HG02610 (cell line): ENCODE data around the gene AGMO.
"Not testable (repeated sequence)": the region's sequence is repeated elsewhere in the genome, so short reads cannot be mapped to it uniquely, and the experiment has no call there.

Experiments used
- ATAC-seq: cut with Tn5 transposase; IDR thresholded peaks from one replicate; pipeline ENCODE4 v1.9.1; 2021; ENCODE audit warnings: mild to moderate bottlenecking, moderate library complexity; ENCODE audit not compliant: unreplicated experiment

Gene AGMO

DNA sequence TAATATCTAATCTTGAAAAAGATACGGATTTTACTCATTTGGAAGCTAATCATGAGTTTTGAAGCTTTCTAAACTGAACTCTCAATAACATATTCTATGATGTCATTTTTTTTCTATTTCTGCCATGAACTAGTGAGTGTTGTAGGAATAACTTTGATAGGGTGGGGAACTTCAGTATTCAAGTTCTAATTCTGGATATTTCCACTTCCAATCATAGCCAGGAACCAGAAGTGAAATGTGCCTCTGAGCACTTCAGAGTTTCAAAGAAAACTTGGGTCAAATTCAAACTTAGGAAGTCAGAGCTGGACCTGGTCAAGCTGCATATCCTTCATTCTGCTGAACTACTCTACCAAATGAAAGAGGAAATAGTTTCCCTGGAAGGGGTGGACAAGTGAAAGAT lies 847 bp downstream of the AGMO start:
- ATAC-seq, result no peak

DNA sequence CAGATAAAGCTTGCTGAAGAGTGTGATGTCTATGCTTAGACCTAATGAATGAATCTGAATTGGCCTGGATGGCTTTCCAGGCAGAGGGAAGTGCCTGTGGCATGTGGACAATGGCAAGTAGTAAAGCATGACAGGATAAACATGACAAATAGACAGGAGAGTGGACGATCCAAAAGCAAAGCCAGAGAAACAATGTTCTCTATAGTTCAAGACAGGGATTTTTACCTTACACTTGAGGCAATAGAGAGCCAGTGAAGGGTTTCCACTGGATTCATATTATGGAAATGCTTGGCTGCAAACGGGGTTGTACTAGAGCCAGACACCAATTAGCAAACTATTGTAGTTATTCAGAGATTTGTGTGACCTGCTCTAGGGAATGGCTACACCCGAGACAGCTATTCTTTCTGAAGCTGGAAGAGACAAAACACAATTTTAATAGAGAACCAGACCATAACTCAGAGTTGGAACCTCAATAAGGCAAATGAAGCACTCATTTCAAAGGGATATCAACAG lies 2.3 kb downstream of the AGMO start:
- no peak for ATAC-seq

DNA sequence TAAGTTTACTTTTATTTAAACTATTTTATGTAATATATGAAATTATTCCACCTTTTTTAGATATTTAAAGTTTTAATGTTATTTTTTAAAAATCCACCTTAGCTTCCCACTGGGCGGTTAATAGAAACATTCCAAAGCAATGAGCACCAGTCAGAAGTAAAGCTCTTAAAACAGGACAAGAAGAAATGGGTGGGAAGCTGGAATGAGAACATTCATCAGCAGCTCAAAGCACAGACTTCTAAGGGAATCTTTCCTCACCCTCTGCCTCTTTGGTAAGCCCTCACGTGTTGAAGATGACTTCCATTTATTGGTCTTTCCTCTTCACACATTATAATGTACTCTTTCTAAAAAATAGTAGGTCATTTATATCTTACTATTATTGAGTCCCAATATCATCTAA lies 3.1 kb downstream of the AGMO start:
- no peak for ATAC-seq

DNA sequence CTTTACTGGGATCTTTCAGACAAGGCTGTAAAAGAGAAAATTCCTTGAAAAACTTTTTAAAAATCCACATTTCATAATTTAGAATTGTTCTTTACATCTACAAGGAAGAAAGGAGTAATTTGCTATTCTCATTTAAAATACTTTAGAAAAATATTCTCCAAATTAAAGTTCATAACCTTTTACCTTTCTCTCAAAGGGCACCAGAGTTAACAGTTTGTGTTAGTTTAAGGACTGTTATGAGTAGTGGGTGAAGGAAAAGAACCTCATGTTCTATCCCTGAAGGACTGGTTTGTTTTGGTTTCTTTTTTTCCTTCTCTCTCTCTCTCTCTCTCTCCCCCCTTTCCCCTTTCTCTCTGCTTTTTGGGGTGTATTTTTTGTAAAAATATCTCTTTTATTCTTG lies 4.1 kb downstream of the AGMO start:
- ATAC-seq, result no peak

DNA sequence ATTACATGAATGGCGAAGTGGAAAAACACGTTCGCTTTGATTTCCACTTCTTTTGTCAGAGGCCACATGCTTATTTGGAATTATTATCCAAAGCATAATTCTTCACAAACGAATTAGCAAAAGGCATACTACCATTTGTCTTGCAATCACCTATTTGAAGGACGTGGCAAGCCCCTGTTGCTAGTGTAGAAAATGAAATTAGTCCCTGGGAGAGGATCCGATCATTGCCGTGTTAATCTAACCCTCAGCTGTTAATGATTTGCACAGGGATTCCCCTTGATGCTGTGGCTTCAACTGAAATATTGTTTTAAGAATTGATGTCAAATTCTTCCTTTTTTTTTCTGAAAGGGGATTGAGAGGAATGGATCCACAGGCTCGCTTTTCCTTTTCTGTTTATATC lies 4.6 kb downstream of the AGMO start:
- ATAC-seq, result no peak

DNA sequence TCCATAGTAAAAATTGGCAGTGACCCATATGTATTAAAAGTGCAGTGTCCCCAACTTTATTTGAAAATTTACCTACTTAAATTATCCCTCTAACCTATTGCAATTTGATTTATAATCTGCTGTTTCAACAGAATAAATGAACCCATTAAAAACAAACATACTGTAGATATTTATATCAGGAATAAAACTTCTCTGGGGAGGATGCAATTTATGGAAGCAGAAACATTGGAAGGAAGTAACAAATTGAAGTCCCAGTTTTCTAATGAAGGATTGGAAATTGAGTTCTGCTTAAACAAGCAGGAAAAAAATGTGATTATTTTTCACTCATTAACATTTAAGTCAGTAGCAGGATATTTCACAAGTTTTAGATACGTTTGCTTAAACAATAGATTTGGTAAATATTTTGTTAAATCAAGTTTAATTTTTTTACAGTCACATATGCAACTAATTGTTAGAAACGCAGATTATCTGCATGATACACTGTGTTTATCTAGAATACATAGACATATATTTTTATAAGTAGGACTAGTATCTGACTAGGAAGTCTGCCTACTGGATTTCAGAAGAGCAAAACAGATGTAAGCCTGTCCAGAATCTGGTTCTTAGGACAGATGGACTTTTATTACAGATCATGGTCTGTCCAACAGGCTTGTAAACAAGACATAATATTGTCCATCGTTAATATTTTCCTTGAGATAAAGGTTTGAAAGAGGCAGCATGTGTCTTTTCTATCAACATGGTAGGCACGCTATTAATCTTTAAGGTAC lies 5.3 kb downstream of the AGMO start:
- no peak for ATAC-seq

DNA sequence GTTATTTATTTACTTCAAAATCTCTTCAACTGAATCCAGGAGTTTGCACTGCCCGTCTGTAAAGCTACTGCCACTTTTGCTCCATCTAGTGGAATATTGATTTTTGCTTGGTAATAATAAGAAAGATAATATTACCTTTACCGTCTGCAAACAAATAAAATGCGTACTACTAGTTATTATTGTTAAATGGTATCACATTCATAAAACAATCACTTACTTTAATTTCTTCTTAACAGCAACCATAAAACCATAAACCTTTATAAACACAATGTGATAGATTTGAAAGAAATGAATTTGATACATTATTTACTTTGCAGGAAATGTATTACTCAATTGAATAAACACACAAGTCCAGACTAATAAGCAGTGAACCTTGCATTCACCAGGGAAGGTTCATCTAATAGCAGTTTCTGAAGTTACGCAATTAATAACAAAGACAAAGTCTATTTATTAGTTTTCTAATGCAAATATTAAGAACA lies 6.4 kb downstream of the AGMO start:
- ATAC-seq, result no peak

DNA sequence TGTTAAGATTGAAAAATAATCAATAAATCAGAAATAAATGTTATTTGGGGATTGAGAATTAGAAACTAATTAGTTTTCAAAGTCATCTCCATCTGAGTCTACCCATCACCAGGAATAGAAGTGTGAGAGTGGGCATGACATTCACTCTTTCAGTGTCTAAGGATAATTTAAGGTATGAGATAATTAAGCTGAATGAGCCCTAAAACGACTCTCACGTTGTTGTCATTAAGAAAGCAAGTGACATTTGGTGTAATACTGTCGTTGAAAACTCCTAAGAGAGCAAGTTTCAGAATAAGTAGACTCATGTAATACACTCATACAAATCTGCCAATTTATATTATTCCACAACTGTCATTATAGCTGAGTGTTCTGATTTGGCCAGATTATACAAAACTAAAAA lies 7.1 kb downstream of the AGMO start:
- no peak for ATAC-seq

DNA sequence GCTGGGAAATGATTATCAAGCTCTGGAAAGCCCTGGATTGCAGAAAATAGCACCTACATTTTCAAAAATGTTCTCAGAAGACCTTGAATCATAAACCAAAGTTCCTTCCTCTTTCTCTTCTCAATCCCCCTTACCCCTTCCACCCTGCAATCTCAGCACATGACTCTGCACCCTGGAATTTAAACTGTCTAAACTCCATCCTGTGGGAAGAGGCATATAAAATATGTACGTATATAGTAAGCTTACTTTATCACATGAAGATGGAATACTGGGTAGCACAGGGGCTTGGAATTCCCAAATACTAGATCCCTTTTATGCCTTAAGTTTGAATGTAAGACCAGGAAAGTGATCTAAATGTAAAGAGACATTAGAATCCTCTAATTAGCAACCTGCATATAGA lies 7.7 kb downstream of the AGMO start:
- ATAC-seq, result no peak

DNA sequence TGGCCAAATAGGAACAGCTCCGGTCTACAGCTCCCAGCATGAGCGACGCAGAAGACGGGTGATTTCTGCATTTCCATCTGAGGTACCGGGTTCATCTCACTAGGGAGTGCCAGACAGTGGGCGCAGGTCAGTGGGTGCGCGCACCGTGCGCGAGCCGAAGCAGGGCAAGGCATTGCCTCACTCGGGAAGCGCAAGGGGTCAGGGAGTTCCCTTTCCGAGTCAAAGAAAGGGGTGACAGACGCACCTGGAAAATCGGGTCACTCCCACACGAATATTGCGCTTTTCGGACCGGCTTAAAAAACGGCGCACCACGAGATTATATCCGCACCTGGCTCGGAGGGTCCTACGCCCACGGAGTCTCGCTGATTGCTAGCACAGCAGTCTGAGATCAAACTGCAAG lies 14.5 kb downstream of the AGMO start:
- not testable (repeated sequence) for ATAC-seq

DNA sequence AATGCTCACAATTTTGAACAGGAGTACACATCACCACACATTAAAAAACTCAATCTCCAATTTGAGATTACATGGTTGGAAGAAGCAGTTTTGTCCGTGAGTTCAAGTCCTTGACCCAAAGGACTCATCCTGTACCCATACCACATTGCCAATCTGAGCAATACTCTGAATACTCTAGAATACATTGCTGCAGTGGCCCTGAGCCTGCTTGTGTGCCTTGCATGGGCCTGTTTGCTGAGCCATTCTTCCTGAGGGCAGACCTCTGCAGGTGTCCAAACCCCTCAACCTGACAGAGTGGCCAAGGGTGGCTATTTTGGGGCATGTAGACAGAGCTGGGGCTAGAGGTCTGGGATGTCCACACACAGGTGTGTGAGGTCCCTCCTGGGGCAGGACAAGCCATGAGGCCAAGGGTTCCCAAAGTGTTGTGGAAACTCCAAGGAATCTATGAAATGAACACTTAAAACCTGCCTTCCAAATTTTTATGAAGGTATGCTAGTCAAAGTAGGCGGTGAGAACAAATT lies 15.5 kb downstream of the AGMO start:
- no peak for ATAC-seq

DNA sequence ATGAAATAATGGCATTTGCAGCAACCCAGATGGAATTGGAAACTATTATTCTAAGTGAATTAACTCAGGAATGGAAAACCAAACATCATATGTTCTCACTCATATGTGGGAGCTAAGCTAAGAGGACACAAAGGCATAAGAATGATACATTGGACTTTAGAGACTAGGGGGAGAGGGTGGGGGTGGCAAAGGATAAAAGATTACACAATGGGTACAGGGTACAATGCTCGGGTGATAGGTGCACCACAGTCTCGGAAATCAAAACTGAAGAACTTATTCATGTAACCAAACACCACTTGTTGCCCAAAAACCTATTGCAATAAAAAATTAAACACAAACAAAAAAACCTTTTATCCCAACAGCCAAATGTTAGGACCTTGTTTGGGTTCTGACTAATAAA lies 17.8 kb downstream of the AGMO start:
- no peak for ATAC-seq

DNA sequence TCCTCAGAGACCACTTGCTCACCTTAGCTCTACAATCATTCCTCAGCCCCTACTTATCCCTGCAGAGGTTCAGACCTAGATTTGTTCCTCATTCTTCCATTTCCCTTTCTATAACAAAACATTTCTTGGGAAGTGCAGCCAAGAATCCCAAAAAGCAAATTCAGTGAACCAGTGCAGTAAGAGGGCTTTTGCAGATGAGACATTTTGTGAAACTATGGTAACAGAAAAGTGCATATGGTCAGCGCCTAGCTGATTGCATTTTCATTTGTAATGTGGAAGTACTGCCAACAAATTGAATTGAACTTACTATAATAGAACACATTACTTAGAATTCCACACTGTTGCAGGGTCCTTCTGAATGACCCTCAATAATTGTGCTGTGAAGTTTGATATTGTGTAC lies 18.6 kb downstream of the AGMO start:
- no peak for ATAC-seq

DNA sequence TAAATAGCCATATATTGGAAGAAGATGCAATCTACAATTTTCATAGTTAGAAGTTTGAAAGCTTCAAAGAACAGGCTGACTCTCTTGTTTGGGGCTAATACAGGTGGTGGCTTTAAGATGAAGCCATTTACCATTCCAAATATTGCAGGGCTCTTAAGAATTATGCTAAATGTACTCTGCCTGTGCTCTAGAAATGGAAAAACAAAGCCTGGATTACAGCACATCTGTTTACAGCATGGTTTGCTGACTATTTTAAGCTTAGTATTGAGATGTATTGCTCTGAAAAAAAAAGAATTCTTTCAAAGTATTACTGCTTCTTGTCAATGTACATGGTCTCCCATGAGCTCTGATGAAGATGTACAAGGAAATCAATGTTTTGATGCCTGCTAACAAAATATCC lies 34.2 kb downstream of the AGMO start:
- ATAC-seq, result no peak

DNA sequence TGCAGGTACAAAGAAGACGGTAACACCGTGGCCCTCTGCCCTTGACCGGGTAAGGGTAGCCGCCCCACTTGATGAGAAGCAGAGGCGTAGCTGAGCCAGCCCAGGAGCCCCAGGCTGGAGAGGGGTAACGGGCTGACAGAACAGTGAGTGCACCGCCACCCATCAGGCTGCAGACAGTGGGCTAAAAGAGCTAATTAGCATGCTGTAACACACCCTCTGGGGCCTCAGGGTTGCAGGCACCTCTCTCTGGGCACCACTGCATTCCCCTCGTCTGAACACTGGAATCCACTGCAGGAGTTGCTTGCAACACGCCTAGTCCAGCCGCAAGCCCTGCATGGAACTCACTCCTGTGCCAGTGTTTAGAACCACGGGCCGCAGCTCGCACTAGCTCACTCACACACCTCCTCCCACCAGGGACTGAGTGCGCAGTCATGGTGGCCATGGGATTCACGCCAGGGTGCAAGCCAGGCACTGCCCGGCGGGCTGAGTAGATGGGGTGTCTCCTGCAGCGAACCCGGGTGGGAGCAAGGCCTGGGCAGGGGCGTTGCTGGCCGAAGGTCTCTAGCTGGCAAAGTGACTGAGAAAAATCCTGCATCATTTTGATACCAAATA lies 36.1 kb downstream of the AGMO start:
- ATAC-seq, result no peak

DNA sequence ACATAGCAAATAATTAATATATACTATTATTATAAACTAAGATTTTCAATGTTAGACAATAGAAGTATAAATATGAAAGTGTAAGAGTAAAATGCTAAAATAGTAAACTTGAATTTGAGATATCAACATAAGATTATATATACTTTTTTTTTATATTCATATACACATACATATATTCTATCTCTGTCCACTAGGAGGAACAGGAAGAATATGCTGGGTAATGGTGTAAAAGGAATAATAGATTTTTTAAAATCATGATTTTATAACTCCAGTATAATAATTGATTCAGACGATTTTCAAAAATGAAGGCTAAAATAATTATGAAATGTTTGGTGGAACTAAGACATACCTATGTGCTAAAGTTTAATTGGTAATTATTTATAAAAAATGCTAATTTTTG lies 37.7 kb downstream of the AGMO start:
- ATAC-seq, result no peak

DNA sequence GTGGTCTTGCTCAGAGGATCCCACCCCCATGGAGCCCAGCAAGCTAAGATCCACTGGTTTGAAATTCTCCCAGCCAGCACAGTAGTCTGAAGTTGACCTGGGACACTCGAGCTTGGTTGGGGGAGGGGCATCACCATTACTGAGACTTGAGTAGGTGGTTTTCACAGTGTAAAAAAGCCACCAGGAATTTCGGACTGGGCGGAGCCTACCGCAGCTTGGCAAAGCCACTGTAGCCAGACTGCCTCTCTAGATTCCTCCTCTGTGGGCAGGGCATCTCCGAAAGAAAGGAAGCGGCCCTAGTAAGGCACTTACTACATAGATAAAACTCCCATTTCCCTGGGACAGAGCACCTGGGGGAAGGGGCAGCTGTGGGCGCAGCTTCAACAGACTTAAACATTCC lies 44.0 kb downstream of the AGMO start:
- ATAC-seq, result not testable (repeated sequence)

DNA sequence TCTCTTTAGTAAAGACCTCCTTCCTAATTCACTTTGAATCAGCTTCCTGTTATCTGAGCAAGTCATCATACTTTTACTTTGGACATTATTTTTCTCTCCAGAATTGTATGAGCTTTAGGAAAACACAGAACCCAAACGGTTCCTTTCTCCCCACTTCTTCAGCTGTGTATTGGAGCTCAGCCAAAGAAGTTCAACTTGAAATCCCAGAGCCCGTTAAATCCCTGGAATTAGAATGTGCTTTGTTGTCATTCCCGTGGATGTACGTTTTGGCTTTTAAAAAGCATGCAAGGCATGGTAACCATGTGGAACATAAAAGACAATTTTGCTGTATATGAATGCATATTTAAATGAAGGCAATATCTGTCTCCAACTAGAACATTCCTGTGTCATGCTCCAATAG lies 46.6 kb downstream of the AGMO start:
- no peak for ATAC-seq

DNA sequence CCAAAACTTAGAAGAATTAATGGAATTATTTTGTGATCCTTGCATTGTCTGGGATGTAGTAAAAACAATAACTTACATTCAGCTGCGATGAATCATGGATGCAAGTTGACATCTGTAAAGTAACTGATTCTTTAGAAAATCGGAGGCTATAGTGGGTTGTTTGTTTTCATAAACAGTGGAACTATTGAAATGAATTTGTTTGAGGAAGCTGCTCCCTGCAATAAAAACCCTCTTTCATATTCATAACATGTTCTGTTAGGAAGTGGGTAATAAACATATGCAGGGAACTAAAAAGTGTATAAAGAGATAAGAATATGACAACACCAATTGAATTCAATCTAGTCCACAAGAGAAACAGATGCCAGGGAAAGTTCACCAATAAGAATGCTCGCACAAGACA lies 53.6 kb downstream of the AGMO start:
- no peak for ATAC-seq

DNA sequence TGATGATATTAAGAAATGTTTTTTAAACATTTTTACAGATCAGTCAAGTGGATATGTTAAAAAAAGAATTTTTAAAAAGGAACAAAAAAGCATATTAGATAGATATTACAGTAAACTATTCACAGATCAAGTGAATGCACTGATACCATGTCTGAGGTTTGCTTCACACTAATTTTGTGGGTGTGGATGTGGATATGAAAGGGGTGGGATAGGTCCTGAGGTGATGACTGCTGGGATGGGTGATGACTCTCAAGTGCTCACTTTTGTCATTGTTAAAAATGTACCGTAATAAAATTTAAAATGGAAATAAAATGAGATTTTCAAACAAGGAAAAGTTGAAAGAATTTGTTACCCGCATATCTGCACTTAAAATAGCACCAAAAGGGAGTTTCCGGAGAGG lies 54.1 kb downstream of the AGMO start:
- no peak for ATAC-seq

DNA sequence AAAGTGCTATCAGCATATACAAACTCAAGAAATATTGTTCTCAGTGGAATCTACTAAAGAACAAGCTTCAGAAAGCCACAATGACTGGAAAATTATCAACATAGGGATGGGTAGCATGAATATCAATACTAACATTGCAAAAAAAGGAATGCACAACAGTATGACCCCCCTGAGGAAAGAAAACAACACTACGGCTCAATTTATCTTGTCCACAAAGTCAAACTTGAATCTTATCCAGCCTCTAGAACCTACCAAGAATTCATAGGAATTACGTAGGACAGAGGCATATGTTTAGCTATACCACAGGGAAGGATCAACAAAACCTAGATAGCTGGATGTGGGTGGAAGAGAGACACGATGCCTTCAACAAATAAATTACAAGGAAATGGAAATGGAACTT lies 54.6 kb downstream of the AGMO start:
- no peak for ATAC-seq

DNA sequence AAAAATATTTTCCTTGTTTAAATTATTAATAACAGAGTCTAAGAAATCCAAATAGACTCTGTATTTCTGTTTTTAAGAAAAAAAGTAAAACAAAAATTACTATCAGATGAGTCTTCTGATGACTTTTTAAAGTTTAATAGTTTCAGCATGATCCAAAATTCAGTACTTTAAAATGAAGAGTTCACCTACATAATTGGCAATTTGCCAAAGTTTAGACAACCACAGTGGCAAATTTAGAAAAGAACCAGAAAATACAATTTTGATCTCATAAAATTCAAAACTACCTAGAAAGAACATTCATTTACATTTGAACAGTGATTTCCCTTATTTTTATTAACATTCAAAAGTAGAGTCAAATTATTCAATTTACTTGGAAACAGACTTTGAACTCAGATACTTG lies 56.1 kb downstream of the AGMO start:
- no peak for ATAC-seq
